ENCODE measurements around the gene VAMP2. TPM values are rescaled to one million over a fixed set of nuclear protein-coding genes. Genes with fewer than 3 reads are reported as not detected.
A peak's percentile ranks its signal among the peaks of the same experiment; 100 is the strongest.

Gene VAMP2
- total RNA-seq, 1 donor from 2014 or later, result 46.4 TPM

DNA sequence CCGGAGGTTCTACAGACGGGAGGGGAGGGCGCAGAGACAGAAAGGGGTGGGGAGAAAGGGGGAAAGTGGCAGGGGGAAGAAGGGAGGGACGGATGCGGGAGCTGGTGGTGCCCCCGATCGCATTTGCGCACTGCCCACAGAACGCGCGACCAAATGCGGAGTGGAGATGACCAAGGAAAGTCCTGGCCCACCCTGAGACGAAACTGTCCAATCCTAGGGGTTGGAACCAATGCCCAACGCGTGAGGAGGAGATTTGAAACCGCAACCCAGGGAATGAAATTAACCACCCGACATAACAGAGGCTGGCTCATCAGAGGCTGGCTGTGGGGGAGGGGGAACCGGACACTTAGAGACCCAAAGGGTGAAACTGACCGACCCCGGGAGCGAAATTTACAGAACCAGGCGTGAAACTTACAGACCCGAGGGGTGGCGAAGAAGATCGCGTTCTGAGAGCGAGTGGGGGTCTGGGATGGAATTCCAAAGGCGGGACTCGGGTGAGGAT, 40.3 kb downstream of the VAMP2 start:
- Mint-ChIP-seq H3K27ac (peak overlapping the region; percentile 19), H3K27me3 (peaks cover 72% of the 10 kb centered on the region), H3K36me3 (ENCODE audit: insufficient read depth) (peaks cover 1% of the 10 kb centered on the region), H3K4me1 (ENCODE audit: low read depth) (peaks cover 43% of the 10 kb centered on the region), H3K9me3 (ENCODE audit: low read depth) (no peaks in the 10 kb centered on the region), H3K4me3 (ENCODE audit: low read depth) (peak overlapping the region; percentile 79)
- TF ChIP-seq, protein P1, sequence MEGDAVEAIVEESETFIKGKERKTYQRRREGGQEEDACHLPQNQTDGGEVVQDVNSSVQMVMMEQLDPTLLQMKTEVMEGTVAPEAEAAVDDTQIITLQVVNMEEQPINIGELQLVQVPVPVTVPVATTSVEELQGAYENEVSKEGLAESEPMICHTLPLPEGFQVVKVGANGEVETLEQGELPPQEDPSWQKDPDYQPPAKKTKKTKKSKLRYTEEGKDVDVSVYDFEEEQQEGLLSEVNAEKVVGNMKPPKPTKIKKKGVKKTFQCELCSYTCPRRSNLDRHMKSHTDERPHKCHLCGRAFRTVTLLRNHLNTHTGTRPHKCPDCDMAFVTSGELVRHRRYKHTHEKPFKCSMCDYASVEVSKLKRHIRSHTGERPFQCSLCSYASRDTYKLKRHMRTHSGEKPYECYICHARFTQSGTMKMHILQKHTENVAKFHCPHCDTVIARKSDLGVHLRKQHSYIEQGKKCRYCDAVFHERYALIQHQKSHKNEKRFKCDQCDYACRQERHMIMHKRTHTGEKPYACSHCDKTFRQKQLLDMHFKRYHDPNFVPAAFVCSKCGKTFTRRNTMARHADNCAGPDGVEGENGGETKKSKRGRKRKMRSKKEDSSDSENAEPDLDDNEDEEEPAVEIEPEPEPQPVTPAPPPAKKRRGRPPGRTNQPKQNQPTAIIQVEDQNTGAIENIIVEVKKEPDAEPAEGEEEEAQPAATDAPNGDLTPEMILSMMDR (IDR thresholded peaks at IDR 0.05; ENCODE audit: unreplicated experiment), result no peak
- no peak for DNase-seq (ENCODE audit: low spot score, unreplicated experiment)

DNA sequence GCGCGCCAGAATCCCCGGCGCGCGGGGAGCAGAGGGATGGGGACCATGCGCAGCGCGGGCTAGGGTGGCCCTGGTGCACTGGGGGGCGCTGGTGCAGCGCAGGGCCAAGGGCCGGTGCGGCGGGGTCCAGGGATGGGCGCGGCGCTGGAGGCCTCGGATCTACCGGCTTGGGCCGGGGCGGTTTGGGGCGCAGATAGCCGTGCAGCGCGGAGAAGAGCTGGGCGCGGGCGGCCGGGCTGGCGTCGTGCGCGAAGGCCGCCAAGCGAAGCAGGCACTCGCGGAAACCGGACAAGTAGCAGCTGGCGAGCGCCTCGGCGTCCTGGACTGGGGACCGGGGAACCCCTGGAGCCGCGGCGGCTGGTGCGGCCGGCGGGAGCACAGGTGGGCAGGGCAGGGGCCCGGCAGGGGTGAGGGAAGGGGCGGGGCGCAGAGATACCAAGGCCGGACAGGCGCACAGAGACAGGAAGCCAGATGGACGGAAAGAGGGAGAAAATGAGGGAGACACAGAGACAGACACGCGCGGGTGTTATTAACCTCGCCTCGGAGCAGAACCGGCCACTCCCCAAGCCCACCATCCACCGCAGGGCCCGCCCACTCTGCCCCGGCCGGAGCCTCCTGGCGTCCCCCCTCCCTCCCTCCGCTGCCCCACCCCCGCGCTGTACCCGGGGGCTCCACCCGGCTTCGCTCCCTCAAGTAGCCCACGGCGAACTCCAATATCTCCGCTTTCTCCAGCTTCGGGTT, 40.9 kb downstream of the VAMP2 start:
- DNase-seq (ENCODE audit: low spot score, unreplicated experiment), result peak; percentile 57
- Mint-ChIP-seq H3K27me3 (peaks cover 68% of the 10 kb centered on the region), H3K4me3 (ENCODE audit: low read depth) (peak overlapping the region; percentile 79), H3K27ac (no peak overlapping the region), H3K9me3 (ENCODE audit: low read depth) (no peaks in the 10 kb centered on the region), H3K36me3 (ENCODE audit: insufficient read depth) (peaks cover 1% of the 10 kb centered on the region), H3K4me1 (ENCODE audit: low read depth) (peaks cover 38% of the 10 kb centered on the region)
- TF ChIP-seq, protein P1 (IDR thresholded peaks at IDR 0.05; ENCODE audit: unreplicated experiment), result peak; percentile 65

DNA sequence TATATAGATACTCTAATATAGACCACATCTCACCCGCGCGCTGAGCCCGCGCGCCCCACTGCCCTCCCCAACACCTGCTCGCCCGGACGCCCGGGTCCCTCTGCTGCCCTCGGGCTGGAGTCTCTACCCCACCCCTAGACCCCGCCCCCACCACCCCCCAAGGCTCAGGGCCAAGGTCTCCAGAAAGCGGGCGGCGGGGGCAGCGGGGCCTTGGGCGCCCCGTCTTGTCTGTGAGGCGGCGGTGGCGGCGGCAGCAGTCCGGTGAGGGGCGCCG, 41.4 kb downstream of the VAMP2 start:
- Mint-ChIP-seq H3K4me3 (ENCODE audit: low read depth) (peak overlapping the region; percentile 69), H3K4me1 (ENCODE audit: low read depth) (peaks cover 35% of the 10 kb centered on the region), H3K36me3 (ENCODE audit: insufficient read depth) (peaks cover 1% of the 10 kb centered on the region), H3K27me3 (peaks cover 70% of the 10 kb centered on the region), H3K27ac (no peak overlapping the region), H3K9me3 (ENCODE audit: low read depth) (no peaks in the 10 kb centered on the region)
- no peak for DNase-seq (ENCODE audit: low spot score, unreplicated experiment)
- TF ChIP-seq, protein P1 (IDR thresholded peaks at IDR 0.05; ENCODE audit: unreplicated experiment), result no peak

DNA sequence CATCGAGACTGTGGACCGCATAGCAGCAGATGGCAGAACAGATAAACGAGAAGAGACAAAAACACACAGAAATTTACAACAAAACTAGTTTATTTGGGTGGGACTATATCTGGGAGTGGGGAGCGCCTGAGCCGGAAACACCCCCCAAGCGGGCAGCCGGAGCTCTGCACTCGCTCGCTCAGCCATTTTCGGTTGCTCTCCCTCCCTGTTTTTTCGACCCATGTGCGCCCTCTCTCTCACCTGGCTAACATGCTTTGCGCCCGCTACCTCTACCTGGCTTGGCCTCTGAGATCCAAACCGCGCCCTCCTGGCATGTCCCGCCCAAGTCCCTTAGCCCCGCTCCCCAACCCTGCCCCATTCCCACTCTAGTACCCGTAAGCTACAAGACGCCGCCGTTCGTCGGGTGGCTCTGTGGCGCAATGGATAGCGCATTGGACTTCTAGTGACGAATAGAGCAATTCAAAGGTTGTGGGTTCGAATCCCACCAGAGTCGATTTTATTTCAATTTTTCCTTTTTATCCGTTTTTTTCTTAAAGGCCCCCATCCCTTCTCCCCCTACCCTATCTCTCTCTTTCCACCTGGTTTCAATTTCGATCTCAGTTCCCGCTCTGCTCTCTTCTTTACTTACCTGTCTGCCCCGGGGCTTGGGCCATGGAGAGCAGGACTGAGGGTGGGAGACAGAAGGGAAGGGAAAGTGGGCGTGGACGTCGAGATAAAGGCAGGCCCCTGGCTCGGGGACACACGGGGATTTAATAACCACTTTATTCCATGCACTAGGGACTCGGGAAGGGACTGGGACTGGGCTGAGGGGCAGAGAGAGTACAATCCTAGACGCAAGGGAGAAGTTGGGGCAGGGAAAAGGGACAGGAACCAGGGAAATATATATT, 42.0 kb downstream of the VAMP2 start:
- TF ChIP-seq, protein P1 (IDR thresholded peaks at IDR 0.05; ENCODE audit: unreplicated experiment), result peak; percentile 47
- H3K4me3 Mint-ChIP-seq (ENCODE audit: low read depth), result peak overlapping the region; percentile 69
- H3K9me3 Mint-ChIP-seq (ENCODE audit: low read depth), result no peaks in the 10 kb centered on the region
- peaks cover 31% of the 10 kb centered on the region for H3K4me1 Mint-ChIP-seq (ENCODE audit: low read depth)
- peak overlapping the region; percentile 98 for H3K27ac Mint-ChIP-seq
- H3K27me3 Mint-ChIP-seq, result peaks cover 70% of the 10 kb centered on the region
- H3K36me3 Mint-ChIP-seq (ENCODE audit: insufficient read depth), result peaks cover 1% of the 10 kb centered on the region
- DNase-seq (ENCODE audit: low spot score, unreplicated experiment), result peak; percentile 50
